ENCODE measurements around the gene C16orf46.

DNA sequence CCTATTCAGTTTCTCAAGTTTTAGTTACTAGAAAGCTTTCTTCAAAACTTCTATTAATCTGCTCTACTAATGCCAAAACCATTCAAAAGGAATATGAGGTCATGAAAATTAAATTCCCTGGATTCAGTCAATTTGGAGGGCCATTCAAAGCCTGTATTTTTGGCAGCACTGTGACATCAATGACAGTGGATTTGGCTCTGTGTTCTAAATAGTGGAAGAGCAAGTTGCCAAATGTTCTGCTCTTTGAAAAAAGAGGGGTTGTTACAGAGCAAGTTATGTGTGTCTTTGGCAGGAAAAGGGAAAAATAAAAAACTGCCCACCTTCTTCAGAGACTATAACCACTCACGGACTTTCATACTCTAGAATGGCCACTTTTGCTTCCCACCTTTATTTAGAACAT is 3.2 kb upstream of the C16orf46 start:
- TF ChIP-seq CTCF (IDR thresholded peaks at IDR 0.05; ENCODE audit: extremely low read depth in 1 of 2, insufficient read depth in 1 of 2, low read depth in 1 of 2, low read length in 2 of 2) (no peak), EZH2 (IDR thresholded peaks at IDR 0.05; ENCODE audit: borderline replicate concordance, low read depth, low read length, severe bottlenecking) (no peak), JUN (IDR thresholded peaks at IDR 0.05; ENCODE audit: borderline replicate concordance, insufficient read depth, insufficient read length, low read depth) (no peak), GATA2 (IDR thresholded peaks at IDR 0.05; ENCODE audit: insufficient read depth, insufficient read length, low read depth, low read length) (no peak), FOS (IDR thresholded peaks at IDR 0.05; ENCODE audit: borderline replicate concordance, insufficient read depth, low read length) (no peak), MAX (IDR thresholded peaks at IDR 0.05; ENCODE audit: insufficient read depth, insufficient read length) (no peak), POLR2A (IDR thresholded peaks at IDR 0.05; ENCODE audit: low read depth, low read length) (no peak)

All from endothelial cell of umbilical vein (primary cell).